MCF 10A (cell line): ENCODE results near the gene FYCO1. TPM values are rescaled to one million over a fixed set of nuclear protein-coding genes. Genes with fewer than 3 reads are reported as not detected.

Source experiments
- BruUV-seq: library from RNA; stranded (reverse); fragments of 400-500 nt; replicated peaks from 2 replicates; lab custom pipeline; 2021; lab: Mats Ljungman, UMichigan
- CTCF ChIA-PET: fragments of 300-600 bp; sonication (Branson Sonifier 250); formaldehyde crosslinking; extraction: SDS; loops from one replicate; lab custom pipeline; 2021; ENCODE audit warnings: antibody characterized with exemption, inconsistent platforms; lab: Yijun Ruan, JAX
- POLR2A ChIA-PET: fragments of 300-600, 350-650 bp; sonication (Branson Sonifier 250); formaldehyde crosslinking; extraction: SDS; loops from one replicate; lab custom pipeline; 2020; ENCODE audit warnings: antibody characterized with exemption, inconsistent platforms; lab: Yijun Ruan, JAX
- DNase-seq: peaks from one replicate; pipeline ENCODE4 v3.0.0-alpha.2; 2018; ENCODE audit not compliant: unreplicated experiment
- H3K27ac Mint-ChIP-seq: one replicate; pipeline ENCODE4 v1.8.0; 2022; ENCODE audit warnings: mild to moderate bottlenecking, low read depth, mixed read lengths; ENCODE audit not compliant: unreplicated experiment
- H3K27me3 Mint-ChIP-seq: one replicate; pipeline ENCODE4 v1.8.0; 2022; ENCODE audit warnings: mixed read lengths; ENCODE audit not compliant: insufficient read depth, unreplicated experiment
- H3K36me3 Mint-ChIP-seq: one replicate; pipeline ENCODE4 v1.8.0; 2022; ENCODE audit warnings: mild to moderate bottlenecking, moderate library complexity, mixed read lengths; ENCODE audit not compliant: insufficient read depth, unreplicated experiment
- H3K4me1 Mint-ChIP-seq: one replicate; pipeline ENCODE4 v1.8.0; 2022; ENCODE audit warnings: mixed read lengths; ENCODE audit not compliant: insufficient read depth, unreplicated experiment
- H3K4me3 Mint-ChIP-seq: one replicate; pipeline ENCODE4 v1.8.0; 2022; ENCODE audit warnings: mild to moderate bottlenecking, moderate library complexity, mixed read lengths; ENCODE audit not compliant: unreplicated experiment
- H3K9me3 Mint-ChIP-seq: one replicate; pipeline ENCODE4 v1.8.0; 2022; ENCODE audit warnings: mixed read lengths; ENCODE audit not compliant: unreplicated experiment
- intact Hi-C: fragments of 100-400 bp; cut with micrococcal nuclease; formaldehyde crosslinking; loops from 2 replicates; pipeline ENCODE4 v1.14.1; 2022
- total RNA-seq: library from RNA; stranded (reverse); gene quantifications from 2 replicates; pipeline ENCODE4 v1.2.3, GENCODE V29; 2022
- TF ChIP-seq, protein P1 (sequence below): fragments of 200-600 bp; IDR thresholded peaks from one replicate; pipeline ENCODE4 v1.8.0; 2022; ENCODE audit warnings: antibody characterized with exemption, mild to moderate bottlenecking; ENCODE audit not compliant: unreplicated experiment

FYCO1 gene
- total RNA-seq, 1 experiment from 2014 or later, result 18.4 TPM

DNA sequence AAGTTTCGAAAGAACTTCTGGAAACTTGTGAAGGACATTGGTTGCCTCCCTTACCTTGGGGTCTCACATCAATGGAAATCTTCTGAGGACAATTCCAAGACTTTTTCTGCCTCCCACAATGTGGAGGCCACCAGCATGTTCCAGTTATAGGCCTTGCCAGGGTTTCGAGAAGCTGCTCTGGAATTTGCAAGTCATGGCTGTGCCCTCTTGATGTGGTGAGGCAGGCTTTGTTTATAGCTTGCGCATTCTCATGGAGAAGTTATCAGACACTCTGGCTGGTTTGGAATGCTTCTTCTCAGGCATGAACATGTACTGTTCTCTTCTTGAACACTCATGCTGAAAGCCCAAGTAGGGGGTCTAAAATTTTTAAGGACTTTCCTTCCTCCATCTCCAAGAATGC, 48.3 kb downstream of the FYCO1 start:
- intact Hi-C loops, result no loop called here
- TF ChIP-seq, protein P1, sequence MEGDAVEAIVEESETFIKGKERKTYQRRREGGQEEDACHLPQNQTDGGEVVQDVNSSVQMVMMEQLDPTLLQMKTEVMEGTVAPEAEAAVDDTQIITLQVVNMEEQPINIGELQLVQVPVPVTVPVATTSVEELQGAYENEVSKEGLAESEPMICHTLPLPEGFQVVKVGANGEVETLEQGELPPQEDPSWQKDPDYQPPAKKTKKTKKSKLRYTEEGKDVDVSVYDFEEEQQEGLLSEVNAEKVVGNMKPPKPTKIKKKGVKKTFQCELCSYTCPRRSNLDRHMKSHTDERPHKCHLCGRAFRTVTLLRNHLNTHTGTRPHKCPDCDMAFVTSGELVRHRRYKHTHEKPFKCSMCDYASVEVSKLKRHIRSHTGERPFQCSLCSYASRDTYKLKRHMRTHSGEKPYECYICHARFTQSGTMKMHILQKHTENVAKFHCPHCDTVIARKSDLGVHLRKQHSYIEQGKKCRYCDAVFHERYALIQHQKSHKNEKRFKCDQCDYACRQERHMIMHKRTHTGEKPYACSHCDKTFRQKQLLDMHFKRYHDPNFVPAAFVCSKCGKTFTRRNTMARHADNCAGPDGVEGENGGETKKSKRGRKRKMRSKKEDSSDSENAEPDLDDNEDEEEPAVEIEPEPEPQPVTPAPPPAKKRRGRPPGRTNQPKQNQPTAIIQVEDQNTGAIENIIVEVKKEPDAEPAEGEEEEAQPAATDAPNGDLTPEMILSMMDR, result no peak
- peaks cover 25% of the 10 kb centered on the region for H3K36me3 Mint-ChIP-seq
- ChIA-PET POLR2A (interaction anchor here (1.0 kb wide), 1 partner anchor 8 kb away, joined by 4 read pairs; no protein-coding TSS in a partner anchor), CTCF (interaction anchor here (0.6 to 2.1 kb wide), 4 partner anchors 9 to 431 kb away, joined by 3 to 7 read pairs (median 4); no protein-coding TSS in a partner anchor)
- no peaks in the 10 kb centered on the region for H3K4me1 Mint-ChIP-seq
- H3K9me3 Mint-ChIP-seq, result no peaks in the 10 kb centered on the region
- H3K27ac Mint-ChIP-seq, result no peak overlapping the region
- no peak overlapping the region for H3K4me3 Mint-ChIP-seq
- no peak for DNase-seq
- no TSS peak for BruUV-seq
- no peaks in the 10 kb centered on the region for H3K27me3 Mint-ChIP-seq

DNA sequence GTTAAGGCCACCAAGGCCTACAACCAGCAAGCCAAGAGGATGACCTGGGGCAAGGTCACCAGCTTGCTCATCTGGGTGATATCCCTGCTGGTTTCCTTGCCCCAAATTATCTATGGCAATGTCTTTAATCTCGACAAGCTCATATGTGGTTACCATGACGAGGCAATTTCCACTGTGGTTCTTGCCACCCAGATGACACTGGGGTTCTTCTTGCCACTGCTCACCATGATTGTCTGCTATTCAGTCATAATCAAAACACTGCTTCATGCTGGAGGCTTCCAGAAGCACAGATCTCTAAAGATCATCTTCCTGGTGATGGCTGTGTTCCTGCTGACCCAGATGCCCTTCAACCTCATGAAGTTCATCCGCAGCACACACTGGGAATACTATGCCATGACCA, 48.7 kb downstream of the FYCO1 start:
- intact Hi-C loops, result no loop called here
- Mint-ChIP-seq H3K27me3 (no peaks in the 10 kb centered on the region), H3K27ac (no peak overlapping the region), H3K36me3 (peaks cover 20% of the 10 kb centered on the region), H3K4me1 (no peaks in the 10 kb centered on the region), H3K9me3 (no peaks in the 10 kb centered on the region), H3K4me3 (no peak overlapping the region)
- DNase-seq, result no peak
- ChIA-PET CTCF (interaction anchor here (0.6 to 2.2 kb wide), 5 partner anchors 8 to 431 kb away, joined by 3 to 8 read pairs (median 4); no protein-coding TSS in a partner anchor), POLR2A (interaction anchor here (1.0 kb wide), 1 partner anchor 8 kb away, joined by 4 read pairs; no protein-coding TSS in a partner anchor)
- TF ChIP-seq, protein P1, result no peak
- BruUV-seq, result no TSS peak

DNA sequence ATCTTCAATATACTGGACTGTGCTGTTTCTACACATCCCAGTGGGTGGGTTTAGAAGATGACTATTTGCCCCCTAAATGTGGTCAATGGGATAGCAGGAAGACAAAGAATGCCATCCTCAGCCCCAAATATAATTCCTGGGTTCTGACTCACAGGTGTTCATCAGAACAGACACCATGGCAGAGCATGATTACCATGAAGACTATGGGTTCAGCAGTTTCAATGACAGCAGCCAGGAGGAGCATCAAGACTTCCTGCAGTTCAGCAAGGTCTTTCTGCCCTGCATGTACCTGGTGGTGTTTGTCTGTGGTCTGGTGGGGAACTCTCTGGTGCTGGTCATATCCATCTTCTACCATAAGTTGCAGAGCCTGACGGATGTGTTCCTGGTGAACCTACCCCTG, 49.3 kb downstream of the FYCO1 start:
- intact Hi-C loops, result no loop called here
- Mint-ChIP-seq H3K4me3 (no peak overlapping the region), H3K4me1 (no peaks in the 10 kb centered on the region), H3K36me3 (peaks cover 16% of the 10 kb centered on the region), H3K9me3 (no peaks in the 10 kb centered on the region), H3K27me3 (no peaks in the 10 kb centered on the region), H3K27ac (no peak overlapping the region)
- ChIA-PET POLR2A (no interaction called here), CTCF (interaction anchor here (0.6 to 2.2 kb wide), 5 partner anchors 115 to 1069 kb away, joined by 3 to 8 read pairs (median 3); no protein-coding TSS in a partner anchor)
- BruUV-seq, result no TSS peak
- TF ChIP-seq, protein P1, result no peak
- no peak for DNase-seq

DNA sequence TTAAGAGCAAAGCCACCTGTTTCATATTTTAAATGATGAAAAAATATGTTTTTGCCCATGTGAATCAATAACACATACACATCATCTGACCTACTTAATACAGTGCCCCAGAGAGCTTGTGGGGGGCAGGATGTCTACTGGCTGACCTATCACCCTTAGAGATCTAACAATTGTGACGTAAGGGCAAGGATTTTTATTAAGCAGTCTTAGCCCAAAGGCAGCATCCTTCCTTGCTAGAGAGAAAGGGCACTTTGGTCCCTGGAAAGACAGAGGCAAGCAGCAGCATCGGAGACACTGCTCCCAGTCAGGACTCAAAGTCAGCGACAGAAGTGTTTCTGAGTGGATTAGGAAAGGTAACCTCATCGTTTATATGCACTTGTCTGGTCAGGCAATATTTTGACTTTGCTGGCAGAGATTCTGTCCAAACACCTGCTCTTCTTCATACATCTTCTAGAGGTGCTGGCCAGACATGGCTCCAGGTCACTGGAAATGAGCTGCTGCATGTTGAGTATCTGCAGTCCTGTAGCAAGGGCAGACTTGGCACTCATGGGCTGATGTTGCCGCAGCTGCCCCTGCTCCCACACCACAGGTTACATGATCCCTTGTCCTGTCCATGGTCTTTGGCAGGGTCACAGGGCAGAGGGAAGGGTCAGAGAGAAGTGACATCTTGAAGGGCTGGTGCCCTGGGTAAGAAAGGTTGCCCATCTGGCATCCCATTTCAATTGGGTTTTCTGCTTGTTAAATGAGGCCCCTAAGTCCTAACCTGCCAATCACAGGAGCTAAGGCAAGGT, 50.6 kb downstream of the FYCO1 start:
- Mint-ChIP-seq H3K27ac (no peak overlapping the region), H3K4me3 (no peak overlapping the region), H3K4me1 (no peaks in the 10 kb centered on the region), H3K36me3 (peaks cover 16% of the 10 kb centered on the region), H3K9me3 (peaks cover 7% of the 10 kb centered on the region), H3K27me3 (no peaks in the 10 kb centered on the region)
- DNase-seq, result no peak
- intact Hi-C loops, result no loop called here
- CTCF ChIA-PET, result interaction anchor here (0.7 to 2.2 kb wide), 4 partner anchors 17 to 135 kb away, joined by 5 to 8 read pairs (median 6); no protein-coding TSS in a partner anchor
- no TSS peak for BruUV-seq
- POLR2A ChIA-PET, result no interaction called here
- TF ChIP-seq, protein P1, result no peak
